ENCODE results near the gene TSKU.
"Not testable (repeated sequence)": the region's sequence is repeated elsewhere in the genome, so short reads cannot be mapped to it uniquely, and the experiment has no call there.

TSKU gene

GRCh38 chr11:76810151-76810853, 27.1 kb downstream of the TSKU start:
- no peaks in the 10 kb centered on the region for H3K4me1 ChIP-seq (ENCODE audit: insufficient read depth, low read length, poor library complexity, severe bottlenecking)
- no peak overlapping the region for H3K4me2 ChIP-seq (ENCODE audit: low read depth, low read length, poor library complexity, severe bottlenecking)
- no peak overlapping the region for H3K4me3 ChIP-seq (ENCODE audit: low read length, poor library complexity, severe bottlenecking)
- no peak overlapping the region for H3K9ac ChIP-seq (ENCODE audit: low read depth, low read length, poor library complexity, severe bottlenecking)
- peaks cover under 1% of the 10 kb centered on the region; the same call in 1 of the 2 replicates for H3K9me3 ChIP-seq (ENCODE audit: insufficient read depth, low read depth, low read length)
- no peaks in the 10 kb centered on the region for H3K36me3 ChIP-seq (ENCODE audit: insufficient read depth, low read length)
- H4K20me1 ChIP-seq (ENCODE audit: insufficient read depth, low read length, poor library complexity, severe bottlenecking): no peaks in the 10 kb centered on the region
- no peak for TF ChIP-seq EZH2phosphoT487 (IDR thresholded peaks at IDR 0.05; ENCODE audit: borderline replicate concordance)
- TF ChIP-seq CTCF (conservative IDR thresholded peaks at IDR 0.05; ENCODE audit: low read length): peak; percentile 81
- H3K79me2 ChIP-seq (ENCODE audit: insufficient read depth, low read length): no peaks in the 10 kb centered on the region
- H3K27me3 ChIP-seq (ENCODE audit: insufficient read depth, low read length, poor library complexity, severe bottlenecking): no peaks in the 10 kb centered on the region
- peak overlapping the region; percentile 67 for H2AFZ ChIP-seq (ENCODE audit: low read length)
- no peaks in the 10 kb centered on the region for H3K9me2 ChIP-seq (replicated peaks; ENCODE audit: low read depth, low read length)
- no peaks in the 10 kb centered on the region for H3F3A ChIP-seq (ENCODE audit: low read depth)

GRCh38 chr11:76811259-76811658, 28.1 kb downstream of the TSKU start:
- no peaks in the 10 kb centered on the region for H3K79me2 ChIP-seq (ENCODE audit: insufficient read depth, low read length)
- H3K27me3 ChIP-seq (ENCODE audit: insufficient read depth, low read length, poor library complexity, severe bottlenecking): no peaks in the 10 kb centered on the region
- no peak for TF ChIP-seq CTCF (conservative IDR thresholded peaks at IDR 0.05; ENCODE audit: low read length)
- no peak for TF ChIP-seq EZH2phosphoT487 (IDR thresholded peaks at IDR 0.05; ENCODE audit: borderline replicate concordance)
- no peak overlapping the region for H3K4me2 ChIP-seq (ENCODE audit: low read depth, low read length, poor library complexity, severe bottlenecking)
- H3K4me1 ChIP-seq (ENCODE audit: insufficient read depth, low read length, poor library complexity, severe bottlenecking): no peaks in the 10 kb centered on the region
- no peaks in the 10 kb centered on the region for H3K36me3 ChIP-seq (ENCODE audit: insufficient read depth, low read length)
- H3K9ac ChIP-seq (ENCODE audit: low read depth, low read length, poor library complexity, severe bottlenecking): no peak overlapping the region
- H3K9me3 ChIP-seq (ENCODE audit: insufficient read depth, low read depth, low read length): peaks cover 7% of the 10 kb centered on the region; the same call in 1 of the 2 replicates
- no peaks in the 10 kb centered on the region for H3K9me2 ChIP-seq (replicated peaks; ENCODE audit: low read depth, low read length)
- H3K4me3 ChIP-seq (ENCODE audit: low read length, poor library complexity, severe bottlenecking): no peak overlapping the region
- H4K20me1 ChIP-seq (ENCODE audit: insufficient read depth, low read length, poor library complexity, severe bottlenecking): no peaks in the 10 kb centered on the region
- no peak overlapping the region for H2AFZ ChIP-seq (ENCODE audit: low read length)
- H3F3A ChIP-seq (ENCODE audit: low read depth): no peaks in the 10 kb centered on the region

- H3K4me2 ChIP-seq (ENCODE audit: low read depth, low read length, poor library complexity, severe bottlenecking): no peak overlapping the region
- no peak overlapping the region for H3K4me3 ChIP-seq (ENCODE audit: low read length, poor library complexity, severe bottlenecking)
- no peaks in the 10 kb centered on the region for H3F3A ChIP-seq (ENCODE audit: low read depth)
- H3K9me3 ChIP-seq (ENCODE audit: insufficient read depth, low read depth, low read length): peaks cover 14% of the 10 kb centered on the region; the same call in 1 of the 2 replicates
- H2AFZ ChIP-seq (ENCODE audit: low read length): no peak overlapping the region
- H3K36me3 ChIP-seq (ENCODE audit: insufficient read depth, low read length): no peaks in the 10 kb centered on the region
- H4K20me1 ChIP-seq (ENCODE audit: insufficient read depth, low read length, poor library complexity, severe bottlenecking): no peaks in the 10 kb centered on the region
- H3K9ac ChIP-seq (ENCODE audit: low read depth, low read length, poor library complexity, severe bottlenecking): no peak overlapping the region
- H3K27me3 ChIP-seq (ENCODE audit: insufficient read depth, low read length, poor library complexity, severe bottlenecking): peaks cover 9% of the 10 kb centered on the region
- H3K4me1 ChIP-seq (ENCODE audit: insufficient read depth, low read length, poor library complexity, severe bottlenecking): no peaks in the 10 kb centered on the region
- TF ChIP-seq EZH2phosphoT487 (IDR thresholded peaks at IDR 0.05; ENCODE audit: borderline replicate concordance) (no peak), CTCF (conservative IDR thresholded peaks at IDR 0.05; ENCODE audit: low read length) (no peak)
- no peaks in the 10 kb centered on the region for H3K9me2 ChIP-seq (replicated peaks; ENCODE audit: low read depth, low read length)
- H3K79me2 ChIP-seq (ENCODE audit: insufficient read depth, low read length): no peaks in the 10 kb centered on the region
Measured at GRCh38 chr11:76814414-76814813, 31.3 kb downstream of the TSKU start.

GRCh38 chr11:76815678-76816077, 32.5 kb downstream of the TSKU start:
- not testable (repeated sequence) for H3K27me3 ChIP-seq (ENCODE audit: insufficient read depth, low read length, poor library complexity, severe bottlenecking); H3K79me2 ChIP-seq (ENCODE audit: insufficient read depth, low read length); H3K36me3 ChIP-seq (ENCODE audit: insufficient read depth, low read length); H3K4me3 ChIP-seq (ENCODE audit: low read length, poor library complexity, severe bottlenecking); H3K9me2 ChIP-seq (replicated peaks; ENCODE audit: low read depth, low read length); H3K4me1 ChIP-seq (ENCODE audit: insufficient read depth, low read length, poor library complexity, severe bottlenecking); H3F3A ChIP-seq (ENCODE audit: low read depth); H4K20me1 ChIP-seq (ENCODE audit: insufficient read depth, low read length, poor library complexity, severe bottlenecking); H2AFZ ChIP-seq (ENCODE audit: low read length); H3K4me2 ChIP-seq (ENCODE audit: low read depth, low read length, poor library complexity, severe bottlenecking); H3K9ac ChIP-seq (ENCODE audit: low read depth, low read length, poor library complexity, severe bottlenecking)
- H3K9me3 ChIP-seq (ENCODE audit: insufficient read depth, low read depth, low read length): peaks cover 14% of the 10 kb centered on the region; the same call in 1 of the 2 replicates

Data from Loucy (cell line).